GM21381 (cell line): ENCODE measurements around the gene LRRC43.
"Not testable (repeated sequence)": the region's sequence is repeated elsewhere in the genome, so short reads cannot be mapped to it uniquely, and the experiment has no call there.

Source experiments
- ATAC-seq: cut with Tn5 transposase; IDR thresholded peaks from one replicate; pipeline ENCODE4 v1.9.1; 2021; ENCODE audit warnings: mild to moderate bottlenecking, moderate library complexity; ENCODE audit not compliant: unreplicated experiment

The LRRC43 gene

DNA sequence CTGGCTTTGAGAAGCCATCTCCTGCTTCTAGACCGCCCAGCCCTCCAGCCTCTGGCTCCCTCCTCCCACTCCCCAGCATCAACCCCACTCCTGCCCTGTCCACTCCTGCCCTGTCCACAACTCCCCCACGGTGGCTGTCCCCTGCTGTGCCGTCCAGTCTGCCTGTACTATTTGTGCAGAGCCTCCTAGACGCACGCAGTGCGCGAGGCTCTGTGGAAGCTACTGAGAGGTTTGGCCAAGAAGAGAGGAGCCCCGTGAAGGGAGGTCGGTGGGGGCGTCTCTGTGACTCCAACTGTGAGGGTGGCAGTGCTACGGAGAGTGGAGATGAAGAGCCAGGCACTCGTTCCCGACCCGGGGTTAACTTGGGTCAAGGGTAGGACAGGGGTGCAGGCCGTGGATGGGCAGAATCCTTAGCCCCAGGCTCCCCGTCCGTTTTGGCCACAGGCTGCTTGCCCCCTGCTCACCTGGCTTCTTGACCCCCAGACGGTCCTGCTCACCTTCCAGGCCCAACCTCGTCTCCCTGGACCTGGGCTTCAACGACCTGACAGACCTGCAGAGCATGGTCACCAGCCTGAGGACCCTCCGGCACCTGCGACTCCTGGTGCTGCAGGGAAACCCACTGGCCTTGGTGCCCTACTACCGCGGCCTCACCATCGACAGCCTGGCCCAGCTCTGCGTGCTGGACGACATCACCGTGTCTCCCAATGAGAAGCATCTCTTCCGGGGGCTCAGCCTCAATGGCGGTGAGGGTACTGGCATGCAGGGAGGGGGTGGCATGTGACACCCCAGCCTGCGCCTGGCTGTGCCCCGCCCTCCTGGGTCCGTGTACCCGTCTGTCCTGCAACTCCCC lies 6.9 kb downstream of the LRRC43 start:
- ATAC-seq: no peak

- no peak for ATAC-seq
Measured at GRCh38 chr12:122190842-122191668, 8.1 kb downstream of the LRRC43 start.

GRCh38 chr12:122192441-122192840 lies 9.5 kb downstream of the LRRC43 start:
- ATAC-seq: no peak

DNA sequence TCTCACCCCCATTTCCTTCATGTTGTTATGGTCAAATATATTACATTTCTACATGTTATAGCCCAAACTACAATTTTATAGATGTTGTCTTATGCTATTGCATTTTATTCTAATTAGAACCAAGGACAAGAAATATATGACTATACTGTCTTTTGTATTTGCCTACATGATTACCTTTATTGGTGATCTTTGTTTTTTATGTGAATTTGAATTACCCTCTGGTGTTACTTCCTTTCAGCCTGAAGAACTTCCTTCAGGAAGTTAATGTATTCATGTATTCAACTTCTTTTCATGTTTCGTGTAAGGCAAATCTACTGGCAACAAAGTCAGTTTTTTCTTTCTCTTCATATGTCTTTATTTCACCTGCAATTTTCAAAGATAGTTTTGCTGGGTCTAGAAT lies 11.9 kb downstream of the LRRC43 start:
- ATAC-seq: no peak

DNA sequence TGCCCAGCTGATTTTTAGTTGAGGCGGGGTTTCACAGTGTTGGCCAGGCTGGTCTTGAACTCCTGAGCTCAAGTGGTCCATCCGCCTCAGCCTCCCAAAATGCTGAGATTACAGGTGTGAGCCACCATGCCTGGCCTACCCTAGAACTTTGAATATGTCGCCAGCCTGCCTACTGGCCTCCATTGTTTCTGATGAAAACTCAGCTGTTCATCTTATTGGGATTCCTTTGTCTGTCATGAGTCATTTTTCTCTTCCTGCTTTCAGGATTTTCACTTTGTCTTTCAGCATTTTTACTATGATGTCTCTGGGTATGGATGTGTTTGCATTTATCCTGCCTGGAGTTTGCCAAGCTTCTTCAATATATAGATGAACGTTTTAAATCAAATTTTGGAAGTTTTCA lies 12.5 kb downstream of the LRRC43 start:
- ATAC-seq: no peak

GRCh38 chr12:122197612-122197966 lies 14.7 kb downstream of the LRRC43 start:
- no peak for ATAC-seq

DNA sequence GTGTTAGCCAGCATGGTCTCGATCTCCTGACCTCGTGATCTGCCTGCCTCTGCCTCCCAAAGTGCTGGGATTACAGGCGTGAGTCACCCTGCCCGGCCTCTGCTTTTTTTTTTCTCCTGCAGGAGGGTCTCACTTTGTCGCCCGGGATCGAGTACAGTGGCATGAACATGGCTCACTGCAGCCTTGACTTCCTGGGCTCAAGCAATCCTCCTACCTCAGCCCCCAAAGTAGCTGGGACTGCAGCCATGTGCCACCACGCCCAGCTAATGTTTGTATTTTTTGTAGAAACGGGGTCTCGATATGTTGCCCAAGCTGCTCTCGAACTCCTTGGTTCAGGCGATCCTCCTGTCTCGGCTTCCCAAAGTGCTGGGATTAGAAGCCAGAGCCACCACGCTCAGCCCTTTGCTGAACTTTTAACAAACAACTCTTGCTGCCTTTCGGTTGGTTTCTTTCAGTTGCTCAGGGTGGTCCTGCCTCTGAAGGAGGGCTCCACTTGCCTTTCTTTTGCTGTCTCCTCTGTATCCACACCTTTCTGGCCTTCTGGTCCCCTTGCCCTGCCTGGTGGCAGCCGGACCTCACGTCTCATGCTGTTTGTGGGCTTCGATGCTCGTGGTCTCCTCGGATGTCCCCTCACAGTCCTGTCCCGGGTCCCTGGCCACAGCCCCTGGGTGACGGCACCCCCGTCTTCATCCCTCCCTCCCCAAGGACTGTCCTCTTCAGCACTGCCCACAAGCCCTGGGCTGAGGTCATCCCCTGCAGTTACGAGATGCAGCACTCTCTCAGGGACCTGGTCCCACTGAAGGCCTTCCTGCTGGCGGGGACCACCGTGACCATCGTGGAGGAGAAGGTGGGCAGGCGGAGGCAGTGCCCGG lies 16.8 kb downstream of the LRRC43 start:
- no peak for ATAC-seq

DNA sequence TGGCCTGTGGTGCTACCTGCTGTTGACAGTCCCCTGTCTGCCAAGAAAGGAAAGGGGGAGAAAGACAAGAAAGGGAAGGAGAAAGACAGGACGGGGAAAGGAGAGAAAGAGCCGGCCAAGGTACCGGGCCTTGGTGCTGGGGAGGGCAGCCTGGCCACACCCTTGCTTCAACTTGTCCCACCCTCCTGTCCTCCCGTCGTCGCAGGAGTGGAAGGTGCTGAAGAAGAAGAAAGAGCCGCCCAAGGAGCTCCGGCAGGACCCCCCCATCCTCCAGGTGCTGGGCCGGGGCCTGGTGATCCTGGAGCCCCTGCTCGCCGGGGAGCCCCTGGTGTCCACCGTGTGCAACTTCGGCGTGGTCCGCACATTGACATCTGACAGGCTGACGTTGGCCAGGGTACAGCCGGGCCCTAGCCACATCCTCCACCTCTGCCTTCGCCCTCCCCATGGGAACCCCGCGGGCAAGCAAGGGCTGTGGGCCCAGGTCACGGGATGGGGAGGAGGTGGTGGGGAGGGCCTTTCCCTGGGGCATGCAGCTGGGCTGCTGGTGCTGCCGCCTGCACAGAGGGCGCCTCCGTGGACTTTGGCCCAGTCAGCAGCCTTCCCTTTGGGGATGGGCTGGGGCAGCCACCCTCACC lies 17.7 kb downstream of the LRRC43 start:
- no peak for ATAC-seq

GRCh38 chr12:122201381-122201780 lies 18.5 kb downstream of the LRRC43 start:
- ATAC-seq: no peak

DNA sequence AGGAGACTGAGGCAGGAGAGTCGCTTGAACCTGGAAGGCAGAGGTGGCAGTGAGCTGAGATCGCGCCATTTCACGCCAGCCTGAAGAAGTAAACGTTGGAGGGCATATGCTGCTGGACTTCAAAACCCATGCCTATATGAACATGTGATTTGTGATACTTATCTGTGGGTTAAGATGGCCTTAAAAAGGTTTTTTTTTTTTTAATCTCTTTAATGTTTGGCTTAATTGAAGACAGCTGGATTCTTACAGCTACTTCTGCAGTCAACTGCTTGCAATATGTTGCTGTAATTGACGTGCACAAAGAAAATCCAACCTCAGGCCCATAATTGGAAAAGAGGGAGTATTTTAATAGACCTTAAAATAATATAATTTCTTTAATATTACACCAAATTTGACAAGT lies 19.1 kb downstream of the LRRC43 start:
- ATAC-seq: no peak

DNA sequence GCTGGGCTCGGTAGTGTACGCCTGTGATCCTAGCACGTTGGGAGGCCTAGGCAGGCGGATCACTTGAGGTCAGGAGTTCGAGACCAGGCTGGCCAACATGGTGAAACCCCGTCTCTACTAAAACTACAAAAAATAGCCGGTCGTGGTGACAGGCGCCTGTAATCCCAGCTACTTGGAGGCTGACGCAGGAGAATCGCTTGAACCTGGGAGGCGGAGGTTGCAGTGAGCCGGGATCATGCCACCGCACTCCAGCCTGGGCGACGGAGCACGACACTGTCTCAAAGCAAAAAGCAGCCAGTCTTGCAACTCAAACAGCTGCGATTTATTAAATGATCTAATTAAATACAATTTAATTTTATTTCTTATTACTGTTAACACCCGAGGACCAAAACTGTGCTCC lies 19.9 kb downstream of the LRRC43 start:
- not testable (repeated sequence) for ATAC-seq

DNA sequence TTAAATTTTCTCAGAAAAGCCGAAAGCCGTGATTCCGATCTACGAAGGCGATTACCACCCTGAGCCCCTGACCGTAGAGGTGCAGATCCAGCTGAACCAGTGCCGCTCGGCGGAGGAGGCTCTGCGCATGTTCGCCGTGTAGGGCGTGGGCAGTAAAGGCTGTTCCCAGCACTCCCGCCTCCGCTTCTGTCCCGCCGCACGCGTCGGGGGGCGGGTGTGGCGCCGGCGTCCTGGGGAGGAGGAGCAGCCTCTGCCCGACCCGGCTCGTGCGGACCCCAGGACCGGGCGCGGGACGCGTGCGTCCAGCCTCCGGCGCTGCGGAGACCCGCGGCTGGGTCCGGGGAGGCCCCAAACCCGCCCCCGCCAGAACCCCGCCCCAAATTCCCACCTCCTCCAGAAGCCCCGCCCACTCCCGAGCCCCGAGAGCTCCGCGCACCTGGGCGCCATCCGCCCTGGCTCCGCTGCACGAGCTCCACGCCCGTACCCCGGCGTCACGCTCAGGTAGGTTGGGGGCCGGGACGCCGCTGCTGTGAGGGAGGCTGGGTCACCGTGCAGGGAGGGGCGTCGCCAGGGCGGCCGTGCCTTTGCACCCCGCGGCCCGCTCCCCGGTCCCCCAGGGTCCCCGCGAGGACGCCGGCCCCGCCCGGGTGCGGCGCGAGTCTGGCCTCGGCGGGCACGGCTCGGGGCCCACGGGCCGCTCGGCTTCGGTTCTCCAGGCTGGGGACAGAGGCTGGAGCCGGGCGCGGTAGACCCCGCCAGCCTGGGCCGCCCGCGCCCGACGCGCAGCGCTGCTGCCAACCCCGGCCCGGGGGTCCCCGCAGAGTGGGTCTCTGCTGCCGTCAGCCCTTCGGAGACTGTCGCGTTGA lies 20.6 kb downstream of the LRRC43 start, which contains the start of gene B3GNT4:
Gene B3GNT4 (plus strand): TSS at position 409 of the 866 bp plus-strand sequence. CDS start 910 bp downstream, outside the sequence.
- no peak for ATAC-seq

DNA sequence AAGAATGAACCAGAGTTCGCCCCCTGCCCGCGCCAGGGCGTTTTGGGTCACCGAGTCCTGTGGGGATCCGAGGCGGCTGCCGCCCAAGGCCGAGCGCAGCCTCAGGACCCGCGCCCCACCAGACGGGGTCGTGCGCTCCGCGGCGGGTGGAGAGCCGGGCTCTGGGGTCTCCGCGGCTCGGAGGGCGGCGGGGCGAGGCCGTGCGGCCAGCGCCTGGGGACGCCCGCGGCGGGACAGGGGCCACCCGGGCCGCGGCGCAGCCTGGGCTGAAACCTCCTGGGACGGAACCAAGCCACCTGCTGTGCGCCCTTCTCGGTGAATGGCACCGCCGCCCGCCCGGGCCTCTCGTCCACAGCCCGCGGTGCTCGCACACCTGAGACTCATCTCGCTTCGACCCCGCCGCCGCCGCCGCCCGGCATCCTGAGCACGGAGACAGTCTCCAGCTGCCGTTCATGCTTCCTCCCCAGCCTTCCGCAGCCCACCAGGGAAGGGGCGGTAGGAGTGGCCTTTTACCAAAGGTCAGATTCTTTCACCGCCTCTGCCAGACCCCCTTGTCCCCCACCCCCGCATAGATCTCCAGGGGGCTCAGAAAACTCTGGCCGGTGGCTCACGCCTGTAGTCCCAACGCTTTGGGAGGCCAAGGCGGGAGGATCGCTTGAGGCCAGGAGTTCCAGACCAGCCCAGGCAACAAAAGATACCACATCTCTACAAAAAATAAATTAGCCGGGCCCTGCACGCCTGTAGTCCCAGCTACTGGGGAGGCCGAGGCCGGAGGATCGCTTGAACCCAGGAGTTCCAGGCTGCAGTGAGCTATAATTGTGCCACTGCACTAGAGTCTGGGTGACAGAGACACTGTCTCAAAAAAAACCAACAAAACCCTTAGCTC lies 21.5 kb downstream of the LRRC43 start:
- no peak for ATAC-seq

DNA sequence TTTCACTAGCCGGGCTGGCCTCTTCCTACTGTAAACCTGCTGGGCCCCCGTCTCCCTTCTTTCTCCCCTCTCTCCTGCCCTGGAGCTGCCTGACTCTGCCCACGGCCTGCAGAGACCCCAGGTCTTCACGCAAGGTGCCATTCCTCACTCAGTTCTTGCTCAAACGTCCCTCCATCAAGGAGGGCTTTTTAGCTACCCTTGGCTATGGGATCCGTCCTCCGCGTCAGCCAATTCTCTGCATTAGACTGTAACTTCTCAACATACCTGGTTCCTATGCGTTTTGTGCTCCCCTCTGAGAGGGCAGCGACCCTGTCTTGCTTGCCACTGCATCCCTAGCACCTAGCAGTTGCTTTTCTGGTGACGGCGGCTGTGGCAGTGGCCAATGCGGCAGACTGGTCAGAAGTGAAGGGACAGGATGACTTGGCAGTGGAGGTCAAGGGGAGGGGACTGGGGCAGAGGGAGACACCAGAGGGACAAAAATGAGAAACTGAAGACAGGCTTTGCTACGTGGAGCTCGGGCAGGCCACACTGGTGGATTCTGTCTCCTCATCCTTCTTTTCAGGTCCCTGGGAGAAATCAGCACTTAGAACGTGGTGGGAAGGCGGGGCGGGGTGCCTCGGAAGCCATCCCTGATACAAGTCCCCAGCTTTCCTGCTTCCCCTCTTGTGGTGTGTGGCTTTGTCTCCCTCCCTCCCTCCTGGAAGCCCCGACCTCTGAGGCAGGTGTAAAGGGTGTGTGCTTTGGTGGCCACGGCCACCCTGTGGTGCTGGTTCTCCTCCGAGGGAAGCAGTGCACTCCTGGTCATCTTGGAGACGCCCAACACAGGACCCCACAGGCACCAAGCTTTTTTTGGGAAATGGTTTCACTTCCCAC lies 22.4 kb downstream of the LRRC43 start:
- no peak for ATAC-seq

DNA sequence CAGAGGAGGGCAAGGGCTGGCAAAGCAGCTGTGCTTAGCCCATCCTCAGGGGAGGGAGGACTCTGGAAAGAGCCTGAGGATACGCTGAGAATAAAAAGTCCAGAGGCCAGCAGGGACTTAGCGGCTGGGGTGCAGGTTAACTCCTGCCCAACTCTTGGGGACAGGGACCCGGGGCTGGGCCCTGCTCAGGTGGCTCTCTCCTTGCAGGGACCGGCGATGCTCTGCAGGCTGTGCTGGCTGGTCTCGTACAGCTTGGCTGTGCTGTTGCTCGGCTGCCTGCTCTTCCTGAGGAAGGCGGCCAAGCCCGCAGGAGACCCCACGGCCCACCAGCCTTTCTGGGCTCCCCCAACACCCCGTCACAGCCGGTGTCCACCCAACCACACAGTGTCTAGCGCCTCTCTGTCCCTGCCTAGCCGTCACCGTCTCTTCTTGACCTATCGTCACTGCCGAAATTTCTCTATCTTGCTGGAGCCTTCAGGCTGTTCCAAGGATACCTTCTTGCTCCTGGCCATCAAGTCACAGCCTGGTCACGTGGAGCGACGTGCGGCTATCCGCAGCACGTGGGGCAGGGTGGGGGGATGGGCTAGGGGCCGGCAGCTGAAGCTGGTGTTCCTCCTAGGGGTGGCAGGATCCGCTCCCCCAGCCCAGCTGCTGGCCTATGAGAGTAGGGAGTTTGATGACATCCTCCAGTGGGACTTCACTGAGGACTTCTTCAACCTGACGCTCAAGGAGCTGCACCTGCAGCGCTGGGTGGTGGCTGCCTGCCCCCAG lies 23.4 kb downstream of the LRRC43 start:
- no peak for ATAC-seq

DNA sequence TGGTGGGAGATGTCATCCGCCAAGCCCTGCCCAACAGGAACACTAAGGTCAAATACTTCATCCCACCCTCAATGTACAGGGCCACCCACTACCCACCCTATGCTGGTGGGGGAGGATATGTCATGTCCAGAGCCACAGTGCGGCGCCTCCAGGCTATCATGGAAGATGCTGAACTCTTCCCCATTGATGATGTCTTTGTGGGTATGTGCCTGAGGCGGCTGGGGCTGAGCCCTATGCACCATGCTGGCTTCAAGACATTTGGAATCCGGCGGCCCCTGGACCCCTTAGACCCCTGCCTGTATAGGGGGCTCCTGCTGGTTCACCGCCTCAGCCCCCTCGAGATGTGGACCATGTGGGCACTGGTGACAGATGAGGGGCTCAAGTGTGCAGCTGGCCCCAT lies 24.1 kb downstream of the LRRC43 start:
- ATAC-seq: no peak

- no peak for ATAC-seq
Measured at GRCh38 chr12:122207391-122207790, 24.5 kb downstream of the LRRC43 start.
